Inflammatory macrophage (primary cell): ENCODE measurements around the gene CD101.
A peak's percentile ranks its signal among the peaks of the same experiment; 100 is the strongest.

Experiments
- DNase-seq, 2 donors: peaks; one replicate each; pipeline ENCODE4 v3.0.0-alpha.2; 2020 to 2022

The CD101 gene

DNA sequence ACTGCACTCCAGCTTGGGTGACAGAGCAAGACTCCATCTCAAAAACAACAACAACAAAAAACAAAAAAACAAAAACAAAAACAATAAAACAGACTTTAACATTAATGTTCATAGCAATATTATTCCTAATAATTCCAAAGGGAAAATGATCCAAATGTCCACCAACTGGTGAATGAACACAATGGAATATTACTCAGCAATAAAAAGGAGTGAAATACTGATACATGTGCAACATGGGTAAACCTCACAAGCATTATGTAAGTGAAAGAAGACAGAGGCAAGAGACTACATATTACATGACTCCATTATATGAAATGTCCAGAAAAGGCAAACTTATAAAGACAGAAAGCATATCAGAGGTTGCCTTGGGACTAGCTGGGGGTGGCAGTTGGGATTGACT, 52.5 kb downstream of the CD101 start:
- DNase-seq: no peak

DNA sequence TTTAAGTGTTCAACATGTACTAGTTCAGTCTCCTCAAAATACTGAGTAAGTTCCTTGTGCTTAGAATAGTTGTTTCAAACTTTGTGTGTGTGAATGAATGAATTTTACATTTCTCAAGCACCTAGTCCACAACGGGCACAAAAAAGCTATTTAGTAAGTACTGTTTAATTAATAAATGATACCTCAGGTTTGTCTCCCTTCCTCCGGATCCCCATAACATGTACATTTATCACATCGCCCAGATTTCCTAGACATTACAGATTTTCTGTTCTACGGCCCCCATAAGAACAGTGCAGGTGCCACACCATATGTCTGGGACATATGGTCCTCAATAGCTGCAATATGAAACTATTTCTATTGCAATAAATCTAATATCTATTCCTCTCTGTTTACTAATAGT, 57.2 kb downstream of the CD101 start:
- DNase-seq: no peak

DNA sequence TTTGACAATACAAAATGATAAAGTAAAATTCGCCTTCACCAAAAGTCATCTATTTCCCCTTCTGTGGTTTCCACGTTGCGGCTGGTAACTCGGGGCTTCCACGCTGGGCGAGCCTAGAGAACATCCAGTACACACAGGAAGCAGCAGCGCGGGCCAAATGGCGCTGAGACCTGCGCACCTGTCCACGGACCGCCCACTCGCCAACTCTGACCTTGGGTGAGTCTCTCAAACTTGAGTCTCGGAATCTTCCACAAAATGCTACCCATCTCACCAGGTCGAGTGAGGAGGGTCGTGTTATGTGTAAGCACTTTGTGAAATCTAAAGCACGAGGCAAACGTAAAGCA, 57.7 kb downstream of the CD101 start:
- peak in 1 of 2 donors; percentile 11 for DNase-seq

DNA sequence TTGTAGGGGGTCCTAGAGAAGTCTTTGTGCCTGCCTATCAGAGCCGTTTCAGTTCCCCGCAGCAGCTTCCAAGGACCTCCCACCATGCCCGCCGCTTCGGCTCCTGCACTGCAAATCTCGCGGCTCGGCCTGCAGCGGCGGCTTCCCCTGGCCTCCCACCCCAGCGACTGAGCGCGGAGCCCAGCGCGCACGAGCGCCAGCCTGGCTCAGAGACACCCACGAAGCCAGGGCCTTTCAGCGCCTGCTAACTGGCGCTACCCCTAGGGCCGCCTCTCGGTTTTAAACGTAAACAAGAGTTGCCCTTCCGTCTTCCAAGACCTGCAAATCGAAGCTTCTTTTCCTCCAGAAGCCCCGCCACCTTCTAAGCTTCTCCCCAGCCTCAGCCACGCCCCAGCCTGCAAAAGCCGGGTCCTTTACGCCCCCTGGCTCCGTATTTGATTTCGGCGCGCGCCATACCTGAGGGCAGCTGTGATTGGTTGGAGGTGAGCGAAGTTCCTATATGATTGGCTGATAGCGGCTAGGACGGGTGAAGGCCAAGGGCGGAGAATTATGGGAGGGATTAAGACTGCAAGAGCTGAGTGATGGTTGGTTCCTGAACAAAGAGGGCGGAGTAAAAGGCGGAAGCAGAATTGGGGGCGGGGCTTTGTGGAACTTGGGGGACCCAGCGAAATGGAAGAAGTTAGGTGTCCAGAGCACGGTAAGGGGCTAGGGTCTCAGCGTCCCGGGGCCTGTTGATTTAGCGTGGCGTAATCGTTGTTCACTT, 58.3 kb downstream of the CD101 start, which contains the start of gene TTF2:
TTF2 (plus strand) TSS at position 649 of the 763 bp plus-strand sequence; CDS start at position 670, 21 bp downstream.
- peak; percentile 98 for DNase-seq

DNA sequence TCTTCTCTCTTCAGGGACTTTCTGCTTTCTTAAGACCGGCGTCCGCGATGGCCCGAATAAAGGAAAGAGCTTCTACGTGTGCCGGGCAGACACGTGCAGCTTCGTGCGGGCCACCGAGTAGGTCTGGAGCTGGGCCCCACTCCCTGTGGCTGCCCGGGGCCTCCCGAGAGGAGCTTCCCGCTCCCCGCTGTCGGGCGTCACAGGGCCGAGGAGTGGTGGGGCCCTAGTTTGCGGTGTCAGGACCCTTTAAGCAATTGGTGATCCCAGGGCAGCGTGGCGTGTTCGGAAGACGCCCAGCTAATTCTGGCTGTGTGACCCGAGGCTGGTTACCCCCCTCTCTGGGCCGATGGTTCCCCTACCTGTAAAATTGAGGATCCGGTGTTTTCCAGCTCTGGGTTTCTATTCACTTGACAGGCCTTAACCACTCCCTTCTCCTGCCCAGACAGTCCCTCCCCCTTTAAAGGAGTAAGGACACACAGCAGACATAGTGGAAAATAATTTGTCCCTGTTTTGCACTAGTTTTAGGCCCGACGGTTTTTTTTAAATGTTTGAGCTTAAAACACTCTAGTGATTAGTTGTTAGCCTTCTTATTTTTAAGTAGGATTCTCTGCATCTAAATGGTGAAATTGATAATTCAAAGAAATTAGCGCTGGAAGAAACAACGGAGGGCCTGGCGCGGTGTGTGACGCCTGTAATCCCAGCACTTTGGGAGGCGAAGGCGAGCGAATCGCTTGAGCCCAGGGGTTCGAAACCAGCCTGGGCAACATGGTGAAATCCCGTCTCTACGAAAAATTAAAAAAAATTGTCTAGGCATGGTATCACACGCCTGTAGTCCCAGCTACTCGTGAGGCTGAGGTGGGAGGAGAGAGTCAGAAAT, 59.1 kb downstream of the CD101 start:
- peak; percentile 21 to 30 for DNase-seq

DNA sequence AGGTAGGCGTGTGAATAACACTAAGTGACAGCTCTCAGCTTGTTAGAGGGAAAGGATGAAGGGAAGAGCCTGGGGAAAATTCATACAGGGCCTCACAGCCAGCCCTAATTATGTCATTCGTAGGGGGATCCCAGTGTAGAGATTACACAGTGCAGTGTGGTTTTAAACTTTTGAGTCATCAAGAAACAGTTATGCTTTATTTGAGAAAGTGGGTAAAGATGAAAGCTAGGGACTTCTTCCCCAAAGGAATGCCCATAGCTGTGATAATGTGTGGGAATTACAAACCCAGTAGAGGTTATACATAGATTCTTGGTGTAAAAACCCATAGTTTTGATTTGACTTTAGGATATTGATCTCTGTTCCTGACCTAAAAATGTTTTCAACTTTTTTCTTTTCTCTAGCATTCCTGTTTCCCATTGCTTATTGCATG, 60.4 kb downstream of the CD101 start:
- peak; percentile 27 to 44 for DNase-seq

DNA sequence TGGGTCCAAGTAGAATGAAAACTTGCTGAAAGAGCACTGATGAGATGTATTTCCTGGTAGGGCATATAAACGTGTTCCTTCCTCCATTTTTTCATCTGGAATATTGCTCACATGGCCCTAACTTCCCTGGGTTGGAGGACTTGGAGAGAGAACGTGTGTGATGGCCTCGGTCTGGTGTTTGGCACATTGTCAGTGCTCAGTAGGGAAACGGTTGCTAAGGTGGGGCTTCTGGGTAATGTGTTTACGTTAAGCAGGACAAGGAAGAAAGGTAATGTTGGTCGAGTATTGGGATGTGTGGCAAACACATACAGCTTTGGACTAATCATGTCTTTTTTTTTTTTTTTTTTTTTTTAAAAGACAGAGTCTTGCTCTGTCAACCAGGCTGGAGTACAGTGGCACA, 64.8 kb downstream of the CD101 start:
- DNase-seq: no peak

DNA sequence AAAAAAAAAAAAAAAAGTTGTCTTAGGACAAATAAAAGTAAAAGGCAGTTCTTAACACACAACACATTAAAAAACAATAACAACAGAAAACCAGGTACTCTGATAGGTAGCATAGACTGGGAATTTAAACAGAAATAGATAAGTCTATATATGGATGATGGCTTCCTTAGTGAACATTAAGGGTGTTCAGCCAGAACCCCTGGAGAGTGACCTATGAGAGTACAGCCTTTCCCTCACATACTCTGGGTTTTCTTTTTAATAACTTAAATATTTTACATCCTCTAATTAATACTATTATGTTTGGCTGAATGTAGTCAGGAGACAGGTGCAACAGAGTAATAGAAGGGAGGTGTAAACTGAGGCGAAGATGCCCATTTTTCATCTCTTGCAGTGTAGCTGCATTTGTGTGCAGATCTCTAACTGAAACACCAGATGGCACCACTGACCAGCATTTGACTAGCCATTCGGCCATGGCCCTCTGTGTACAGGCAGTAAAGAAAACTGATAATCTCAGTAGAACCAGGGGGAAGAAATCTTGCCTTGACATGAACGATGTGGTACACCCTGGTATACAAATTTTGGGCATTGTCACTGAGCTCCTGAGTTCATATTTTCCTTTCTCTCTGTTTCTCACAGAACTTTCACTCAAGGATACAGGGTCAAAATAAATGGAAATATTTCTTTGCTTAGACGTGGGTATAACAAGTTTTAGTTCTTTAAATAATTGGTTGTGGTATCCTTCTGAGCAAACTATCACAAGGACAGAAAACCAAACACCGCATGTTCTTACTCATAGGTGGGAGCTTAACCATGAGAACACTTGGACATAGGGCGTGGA, 66.2 kb downstream of the CD101 start:
- DNase-seq: peak; percentile 28 to 64

DNA sequence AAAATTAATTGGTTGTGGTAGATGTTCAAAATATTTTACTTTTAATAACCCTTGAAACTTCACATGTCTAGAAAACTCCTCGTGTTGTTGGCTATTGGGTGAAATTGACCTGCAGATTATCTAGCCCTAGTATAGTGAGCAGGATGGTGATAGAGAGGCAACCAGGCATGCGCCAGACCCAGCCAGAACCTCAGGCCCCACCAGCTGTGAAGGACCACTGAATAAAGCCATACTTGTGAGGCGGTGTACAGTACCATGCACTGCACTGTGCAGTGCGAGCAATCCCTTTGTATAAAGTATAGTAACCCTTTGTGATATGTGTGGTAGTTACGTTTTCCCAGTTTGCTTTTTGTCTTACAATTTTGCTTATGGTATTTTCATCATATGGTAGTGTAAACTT, 67.0 kb downstream of the CD101 start:
- no peak for DNase-seq

DNA sequence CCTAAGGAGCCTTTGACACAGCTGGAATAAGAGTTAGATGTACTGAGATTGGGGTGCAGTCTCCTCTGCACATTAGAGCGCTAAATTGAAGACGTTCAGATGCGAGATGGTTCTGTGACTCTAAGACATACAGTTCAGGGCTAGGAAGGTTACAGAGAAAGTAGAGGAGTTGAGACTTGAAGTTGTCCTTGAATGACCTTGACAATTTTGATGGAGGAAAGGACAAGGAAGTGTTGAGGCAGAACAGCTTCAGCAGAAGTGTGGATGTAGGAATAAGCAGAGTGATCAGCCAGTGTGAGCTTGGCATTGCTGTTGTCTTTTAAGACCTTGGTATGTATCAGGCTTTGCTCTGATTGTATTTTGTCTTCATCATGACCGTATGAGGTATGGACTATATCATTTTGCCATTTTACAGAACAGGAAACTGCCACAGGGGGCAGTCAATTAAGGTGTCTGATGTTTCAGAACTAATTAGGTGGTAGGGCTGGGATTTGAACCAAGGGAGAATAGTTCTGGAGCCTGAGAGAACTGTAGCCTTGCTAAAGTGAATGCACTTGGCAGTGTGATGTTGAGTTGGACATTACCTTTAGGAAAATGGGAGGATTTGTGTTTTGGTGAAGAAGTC, 67.8 kb downstream of the CD101 start:
- no peak for DNase-seq

DNA sequence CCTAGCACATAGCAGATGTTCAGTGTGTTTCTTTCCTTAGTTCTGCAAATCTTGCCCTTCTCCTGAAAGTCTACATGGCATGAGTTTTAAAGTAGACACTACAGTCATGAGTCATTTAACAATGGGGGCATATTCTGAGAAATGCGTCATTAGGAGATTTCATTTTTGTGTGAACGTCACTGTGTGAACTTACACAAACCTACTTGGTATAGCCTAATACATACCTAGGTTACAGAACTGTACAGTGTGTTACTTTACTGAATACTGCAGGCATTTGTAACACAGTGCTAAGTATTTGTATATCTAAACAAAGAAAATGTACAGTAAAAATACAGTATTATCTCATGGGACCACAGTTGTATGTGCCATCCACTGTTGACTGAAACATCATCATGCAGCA, 68.6 kb downstream of the CD101 start:
- no peak for DNase-seq

DNA sequence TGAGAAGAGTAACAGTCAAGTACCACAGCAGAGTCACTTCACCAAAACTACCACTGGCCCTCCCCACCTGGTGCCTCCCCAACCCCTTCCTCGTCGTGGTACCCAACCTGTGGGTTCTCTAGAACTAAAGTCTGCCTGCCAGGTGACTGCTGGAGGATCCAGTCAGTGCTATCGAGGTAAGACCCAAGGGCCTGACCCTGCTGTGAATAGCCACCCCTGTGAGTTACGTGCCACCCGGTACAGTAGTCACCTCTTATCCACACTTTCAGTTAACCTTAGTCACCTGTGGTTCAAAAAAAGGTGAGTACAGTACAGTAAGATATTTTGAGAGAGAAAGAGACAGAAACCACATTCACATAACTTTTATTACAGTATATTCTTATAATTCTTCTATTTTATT, 75.1 kb downstream of the CD101 start:
- DNase-seq: no peak

DNA sequence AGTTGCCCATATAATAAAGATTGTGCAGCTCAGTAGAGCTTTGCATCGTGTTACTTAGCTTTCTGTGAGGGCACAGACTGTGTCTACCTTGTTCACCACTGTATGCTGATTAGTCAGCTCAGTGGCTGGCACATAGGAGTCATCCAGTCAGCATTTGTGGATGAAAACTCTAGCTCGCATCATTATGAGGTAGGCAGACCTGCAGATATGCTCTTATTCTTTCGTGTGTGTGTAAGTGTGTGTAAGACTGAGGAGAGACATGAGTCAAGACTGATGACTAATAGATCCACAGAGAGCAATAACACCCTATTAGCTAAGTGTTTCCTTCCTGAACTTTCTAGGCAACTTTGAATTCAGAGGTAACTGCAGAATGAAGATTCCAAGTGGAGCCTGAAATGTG, 75.7 kb downstream of the CD101 start:
- DNase-seq: peak; percentile 5 to 39

DNA sequence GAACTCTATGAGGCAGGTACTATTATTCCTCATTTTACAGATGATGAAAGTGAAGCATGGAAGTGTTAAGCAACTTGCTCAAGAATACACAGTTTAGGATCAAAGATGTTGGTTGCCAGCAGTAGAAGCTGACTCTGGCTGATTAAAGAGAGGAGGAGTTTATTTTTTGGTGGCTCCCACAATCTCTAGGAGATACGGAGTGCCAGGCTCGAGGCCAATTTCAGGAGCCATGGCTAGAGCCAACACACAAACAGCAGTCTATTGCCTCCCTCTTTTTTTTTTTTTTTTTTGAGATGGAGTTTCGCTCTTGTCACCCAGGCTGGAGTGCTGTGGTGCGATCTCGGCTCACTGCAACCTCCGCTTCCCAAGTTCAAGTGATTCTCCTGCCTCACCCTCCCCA, 78.2 kb downstream of the CD101 start:
- no peak for DNase-seq

DNA sequence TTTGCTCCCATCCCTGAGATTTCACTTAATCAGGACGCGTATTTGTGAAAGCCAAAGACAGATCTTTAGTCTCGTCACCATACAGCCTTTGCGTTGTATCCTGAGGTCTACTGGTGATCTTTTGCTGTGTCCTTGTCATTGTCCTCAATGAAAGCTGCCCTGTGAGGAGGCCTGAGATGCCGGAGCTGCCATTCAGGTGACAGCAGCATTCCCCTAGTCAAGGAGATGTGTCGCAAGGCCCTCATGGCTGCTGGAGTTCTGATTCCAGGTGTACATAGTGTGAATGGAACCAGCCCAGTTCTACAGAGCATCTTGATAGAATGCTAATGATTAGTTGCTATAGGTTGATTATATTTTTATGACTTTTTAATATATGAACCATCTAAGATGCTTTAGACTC, 82.7 kb downstream of the CD101 start:
- no peak for DNase-seq
